HepG2 (cell line): ENCODE measurements around the gene RAC2. TPM values are rescaled to one million over a fixed set of nuclear protein-coding genes. Genes with fewer than 3 reads are reported as not detected.
"Not testable (repeated sequence)": the region's sequence is repeated elsewhere in the genome, so short reads cannot be mapped to it uniquely, and the experiment has no call there.

Source experiments
- ATAC-seq: fragments of 200-7000 bp; cut with Tn5 transposase; 3 replicates; pipeline ENCODE4 v1.9.1; 2020; ENCODE audit warnings: mild to moderate bottlenecking, moderate library complexity
- BruUV-seq: library from RNA; stranded (reverse); fragments of 400-500 nt; replicated peaks from 2 replicates; lab custom pipeline; 2021; lab: Mats Ljungman, UMichigan
- CTCF ChIA-PET: fragments of 300-600 bp; formaldehyde crosslinking; extraction: SDS; loops from one replicate; lab custom pipeline; 2021; ENCODE audit warnings: low total read pairs, inconsistent platforms, low intra/inter-chr PET ratio; lab: Yijun Ruan, JAX
- POLR2A ChIA-PET: fragments of 350-600 bp; sonication (Branson Sonifier 250); formaldehyde crosslinking; loops from one replicate; lab custom pipeline; 2020; ENCODE audit warnings: antibody characterized with exemption, inconsistent platforms; lab: Yijun Ruan, JAX
- DNase-seq: peaks from one replicate; pipeline ENCODE4 v3.0.0-alpha.2; 2015; ENCODE audit warnings: low spot score
- FAIRE-seq: peaks from 3 replicates; lab custom pipeline; 2011; peaks lifted over from hg19 to GRCh38; lab: Jason Lieb, UNC
- H2AFZ ChIP-seq: one replicate; pipeline ENCODE4 v1.6.1; 2011; ENCODE audit warnings: low read length, inconsistent platforms
- H3K27ac ChIP-seq: fragments of 300-600 bp; 3 replicates; pipeline ENCODE4 v1.8.0; 2011; ENCODE audit warnings: mixed run types, mild to moderate bottlenecking, mixed read lengths, low read length, inconsistent platforms; ENCODE audit not compliant: insufficient read depth; ENCODE audit errors: extremely low read length
- H3K27me3 ChIP-seq, 2 experiments: fragments of 200-600 bp in 1 of 2; 2 replicates in 1 of 2; 3 replicates in 1 of 2; pipeline versions ENCODE4 v1.6.0 to v1.8.0; 2011; ENCODE audit warnings: low read length in 2 of 2, mild to moderate bottlenecking in 2 of 2, moderate library complexity in 2 of 2, inconsistent platforms in 1 of 2; ENCODE audit not compliant: insufficient read depth in 2 of 2, control insufficient read depth in 1 of 2
- H3K36me3 ChIP-seq, 2 experiments: fragments of 200-600 bp in 1 of 2; replicated peaks in 1 of 2; 2 replicates in 1 of 2; 3 replicates in 1 of 2; pipeline versions ENCODE4 v1.5.1 to v1.8.0; 2011; ENCODE audit warnings: low read length in 2 of 2, inconsistent platforms in 1 of 2; ENCODE audit not compliant: insufficient read depth in 2 of 2, control insufficient read depth in 1 of 2
- H3K4me1 ChIP-seq: 2 replicates; pipeline ENCODE4 v1.5.1; 2012; ENCODE audit warnings: low read length, inconsistent platforms; ENCODE audit not compliant: insufficient read depth
- H3K4me2 ChIP-seq: 2 replicates; pipeline ENCODE4 v1.6.0; 2011; ENCODE audit warnings: low read depth, low read length, inconsistent platforms
- H3K4me3 ChIP-seq, 3 experiments: fragments of 200-600 bp in 1 of 3; sonication (generic), shearing (Covaris generic) in 1 of 3; replicated peaks in 1 of 3; 2 replicates each; pipeline ENCODE4 v1.5.1; 2011 to 2016; ENCODE audit warnings: low read length in 3 of 3, inconsistent platforms in 2 of 3, low read depth in 2 of 3, mild to moderate bottlenecking in 2 of 3, control low read depth in 1 of 3, mixed read lengths in 1 of 3; ENCODE audit not compliant: insufficient read depth in 1 of 3
- H3K79me2 ChIP-seq: one replicate; pipeline ENCODE4 v1.6.1; 2011; ENCODE audit warnings: low read length, inconsistent platforms; ENCODE audit not compliant: insufficient read depth
- H3K9ac ChIP-seq: 2 replicates; pipeline ENCODE4 v1.6.0; 2011; ENCODE audit warnings: mild to moderate bottlenecking, low read depth, low read length, inconsistent platforms; ENCODE audit not compliant: insufficient read depth
- H3K9me3 ChIP-seq: 2 replicates; pipeline ENCODE4 v1.5.1; 2012; ENCODE audit warnings: mild to moderate bottlenecking, low read length
- H4K20me1 ChIP-seq: 2 replicates; pipeline ENCODE4 v1.6.0; 2011; ENCODE audit warnings: inconsistent platforms, mild to moderate bottlenecking, low read length, moderate library complexity; ENCODE audit not compliant: insufficient read depth
- KDM6A ChIP-seq: IDR thresholded peaks from 2 replicates; pipeline ENCODE4 v1.6.1; 2016; ENCODE audit warnings: low read depth
- NFIB ChIP-seq: sonication (generic); formaldehyde crosslinking; IDR thresholded peaks from 2 replicates; pipeline ENCODE4 v1.9.0; 2021; ENCODE audit warnings: missing genetic modification reagents, mild to moderate bottlenecking, borderline replicate concordance
- THYN1 ChIP-seq: sonication (generic); formaldehyde crosslinking; IDR thresholded peaks from 2 replicates; pipeline ENCODE4 v1.8.1; 2023; ENCODE audit warnings: low read depth, mild to moderate bottlenecking, moderate library complexity, missing genetic modification reagents, borderline replicate concordance
- ZNF224 ChIP-seq: sonication (generic); formaldehyde crosslinking; IDR thresholded peaks from 2 replicates; pipeline ENCODE4 v1.5.0; 2020; ENCODE audit warnings: mild to moderate bottlenecking, missing genetic modification reagents
- WGBS: methylation state at CpG from one replicate; pipeline ENCODE4 v1.1.6; 2017; ENCODE audit warnings: low lambda C conversion rate; 5-methylcytosine and 5-hydroxymethylcytosine counted together
- in situ Hi-C: cut with HindIII; loops from 2 replicates; pipeline ENCODE4 v1.10.0; 2017; ENCODE audit warnings: low pct_unique_long_range_greater_than_20kb; ENCODE audit not compliant: extremely low pct_ligation_motif_present
- intact Hi-C: fragments of 100-400 bp; cut with micrococcal nuclease; formaldehyde crosslinking; loops from one replicate; pipeline ENCODE4 v1.10.0; 2022; ENCODE audit not compliant: unreplicated experiment
- polyA plus RNA-seq, 8 experiments: library from polyadenylated mRNA; depleted of rRNA in 3 of 8; stranded (reverse) in 7 of 8; unstranded in 1 of 8; fragments of >200 nt; fragmentation: Illumina TruSeq in 4 of 8; extraction: Trizol in 4 of 8; gene quantifications; 2 replicates each; pipeline versions ENCODE4 v1.2.1 to v1.2.3, GENCODE V29; 2011 to 2016; ENCODE audit warnings: low read depth in 4 of 8, missing spikeins in 1 of 8, mixed read lengths in 1 of 8; ENCODE audit not compliant: insufficient read depth in 1 of 8
- total RNA-seq, 5 experiments: library from RNA; depleted of rRNA; stranded (reverse); fragments of >200 nt; fragmentation: Illumina TruSeq; extraction: Trizol; gene quantifications; 2 replicates each; pipeline ENCODE4 v1.2.3, GENCODE V29; 2016; ENCODE audit warnings: low read depth in 1 of 5
- TF ChIP-seq, protein P1 (sequence below): sonication (generic); formaldehyde crosslinking; IDR thresholded peaks from 2 replicates; pipeline ENCODE4 v1.4.0; 2020; ENCODE audit warnings: missing genetic modification reagents, borderline replicate concordance
- TF ChIP-seq, protein P2 (sequence below): sonication (generic); formaldehyde crosslinking; IDR thresholded peaks from 2 replicates; pipeline ENCODE4 v1.8.0; 2022; ENCODE audit warnings: mild to moderate bottlenecking, missing genetic modification reagents, moderate library complexity

RAC2 gene
- total and polyA plus RNA-seq, 2 of the 13 experiments (the other 11 are each of a cell fraction or from before 2014, with no cell fraction given) = 0.73 TPM; not detected in 1

DNA sequence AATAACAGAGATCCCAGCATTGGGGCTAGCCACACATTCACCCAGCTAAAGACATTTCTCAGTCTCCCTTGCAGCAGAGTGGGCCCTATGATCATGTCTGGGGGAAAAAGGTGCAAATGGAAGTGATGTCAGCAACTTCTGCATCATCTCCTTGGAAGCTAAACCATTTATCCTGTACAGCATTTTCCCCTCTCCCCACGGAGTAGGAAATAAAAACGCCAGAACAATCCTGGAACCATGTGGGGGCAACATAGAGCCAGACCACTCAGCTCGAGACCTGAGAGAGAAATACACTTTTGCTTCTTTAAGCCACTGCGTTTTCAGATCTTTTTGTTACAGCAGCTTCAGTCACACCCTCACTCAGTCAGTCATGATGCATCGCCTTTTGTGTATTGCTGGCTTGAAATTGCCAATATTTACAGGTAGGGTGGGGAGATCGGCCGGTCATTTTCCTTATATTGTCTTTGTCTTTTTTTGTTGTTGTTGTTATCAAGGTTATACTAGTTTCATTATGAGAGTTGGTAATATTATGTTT is 9.1 kb upstream of the RAC2 start:
- Histone ChIP-seq H2AFZ (no peak overlapping the region), H3K9me3 (no peaks in the 10 kb centered on the region), H3K4me2 (no peak overlapping the region), H3K27me3 (peaks cover 0 to 16% of the 10 kb centered on the region in 2 experiments; a peak in 3 of 5 replicates), H3K9ac (no peak overlapping the region), H3K4me1 (no peaks in the 10 kb centered on the region), H3K4me3 (no peak overlapping the region), H3K79me2 (no peaks in the 10 kb centered on the region), H3K27ac (no peak overlapping the region), H4K20me1 (no peaks in the 10 kb centered on the region), H3K36me3 (no peaks in the 10 kb centered on the region)
- in situ Hi-C loops = no loop called here
- intact Hi-C loops = no loop called here
- CTCF ChIA-PET = no interaction called here
- WGBS = 40% methylated on average over 7 of the region's 7 CpGs
- BruUV-seq = no TSS peak
- TF ChIP-seq, protein P1, sequence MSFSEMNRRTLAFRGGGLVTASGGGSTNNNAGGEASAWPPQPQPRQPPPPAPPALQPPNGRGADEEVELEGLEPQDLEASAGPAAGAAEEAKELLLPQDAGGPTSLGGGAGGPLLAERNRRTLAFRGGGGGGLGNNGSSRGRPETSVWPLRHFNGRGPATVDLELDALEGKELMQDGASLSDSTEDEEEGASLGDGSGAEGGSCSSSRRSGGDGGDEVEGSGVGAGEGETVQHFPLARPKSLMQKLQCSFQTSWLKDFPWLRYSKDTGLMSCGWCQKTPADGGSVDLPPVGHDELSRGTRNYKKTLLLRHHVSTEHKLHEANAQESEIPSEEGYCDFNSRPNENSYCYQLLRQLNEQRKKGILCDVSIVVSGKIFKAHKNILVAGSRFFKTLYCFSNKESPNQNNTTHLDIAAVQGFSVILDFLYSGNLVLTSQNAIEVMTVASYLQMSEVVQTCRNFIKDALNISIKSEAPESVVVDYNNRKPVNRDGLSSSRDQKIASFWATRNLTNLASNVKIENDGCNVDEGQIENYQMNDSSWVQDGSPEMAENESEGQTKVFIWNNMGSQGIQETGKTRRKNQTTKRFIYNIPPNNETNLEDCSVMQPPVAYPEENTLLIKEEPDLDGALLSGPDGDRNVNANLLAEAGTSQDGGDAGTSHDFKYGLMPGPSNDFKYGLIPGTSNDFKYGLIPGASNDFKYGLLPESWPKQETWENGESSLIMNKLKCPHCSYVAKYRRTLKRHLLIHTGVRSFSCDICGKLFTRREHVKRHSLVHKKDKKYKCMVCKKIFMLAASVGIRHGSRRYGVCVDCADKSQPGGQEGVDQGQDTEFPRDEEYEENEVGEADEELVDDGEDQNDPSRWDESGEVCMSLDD = no peak
- TF ChIP-seq KDM6A (CRISPR knock-in tag) (no peak), THYN1 (CRISPR knock-in tag) (no peak), ZNF224 (no peak), NFIB (CRISPR knock-in tag) (no peak)
- TF ChIP-seq, protein P2, sequence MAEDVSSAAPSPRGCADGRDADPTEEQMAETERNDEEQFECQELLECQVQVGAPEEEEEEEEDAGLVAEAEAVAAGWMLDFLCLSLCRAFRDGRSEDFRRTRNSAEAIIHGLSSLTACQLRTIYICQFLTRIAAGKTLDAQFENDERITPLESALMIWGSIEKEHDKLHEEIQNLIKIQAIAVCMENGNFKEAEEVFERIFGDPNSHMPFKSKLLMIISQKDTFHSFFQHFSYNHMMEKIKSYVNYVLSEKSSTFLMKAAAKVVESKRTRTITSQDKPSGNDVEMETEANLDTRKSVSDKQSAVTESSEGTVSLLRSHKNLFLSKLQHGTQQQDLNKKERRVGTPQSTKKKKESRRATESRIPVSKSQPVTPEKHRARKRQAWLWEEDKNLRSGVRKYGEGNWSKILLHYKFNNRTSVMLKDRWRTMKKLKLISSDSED (CRISPR knock-in tag) = no peak
- ATAC-seq = no peak
- no peak for FAIRE-seq
- DNase-seq = no peak
- POLR2A ChIA-PET = no interaction called here

DNA sequence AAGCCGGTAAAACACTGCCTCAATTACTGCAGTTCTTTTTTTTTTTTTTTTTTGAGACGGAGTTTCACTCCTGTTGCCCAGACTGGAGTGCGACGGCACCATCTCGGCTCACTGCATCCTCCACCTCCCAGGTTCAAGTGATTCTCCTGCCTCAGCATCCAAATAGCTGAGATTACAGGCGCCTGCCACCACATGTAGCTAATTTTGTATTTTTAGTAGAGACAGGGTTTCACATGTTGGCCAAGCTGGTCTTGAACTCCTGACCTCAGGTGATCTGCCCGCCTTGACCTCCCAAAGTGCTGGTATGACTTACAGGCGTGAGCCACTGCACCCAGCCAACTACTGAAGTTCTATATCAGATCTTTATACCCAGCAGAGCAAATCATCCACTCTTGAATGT is 7.8 kb upstream of the RAC2 start:
- H3K4me2 ChIP-seq, in situ Hi-C loops, H2AFZ ChIP-seq, H3K79me2 ChIP-seq, H3K4me3 ChIP-seq, BruUV-seq, FAIRE-seq, ATAC-seq, DNase-seq, H4K20me1 ChIP-seq, H3K4me1 ChIP-seq, POLR2A ChIA-PET, CTCF ChIA-PET, H3K27ac ChIP-seq, H3K9ac ChIP-seq, intact Hi-C loops, H3K9me3 ChIP-seq, H3K36me3 ChIP-seq: not testable (repeated sequence)
- H3K27me3 ChIP-seq = peaks cover 0 to 11% of the 10 kb centered on the region in 2 experiments; a peak in 3 of 5 replicates
- 23% methylated on average over 8 of the region's 8 CpGs for WGBS
